NT2/D1 (cell line): ENCODE measurements around the gene KIF2A.

ENCODE experiments used
- DNase-seq: peaks from one replicate; pipeline ENCODE4 v3.0.0-alpha.2; 2011; ENCODE audit warnings: low read depth, low spot score
- H3K27me3 ChIP-seq: 2 replicates; pipeline ENCODE4 v1.6.0; 2011; ENCODE audit warnings: mild to moderate bottlenecking; ENCODE audit not compliant: insufficient read length, insufficient read depth
- H3K36me3 ChIP-seq: 2 replicates; pipeline ENCODE4 v1.6.1; 2011; ENCODE audit warnings: mild to moderate bottlenecking, low read length, mixed read lengths; ENCODE audit not compliant: insufficient read depth, insufficient read length
- H3K4me1 ChIP-seq: 2 replicates; pipeline ENCODE4 v1.5.1; 2011; ENCODE audit not compliant: insufficient read depth, insufficient read length
- H3K4me3 ChIP-seq: 2 replicates; pipeline ENCODE4 v1.5.1; 2011; ENCODE audit warnings: low read depth; ENCODE audit not compliant: insufficient read length
- H3K9ac ChIP-seq: 2 replicates; pipeline ENCODE4 v1.6.0; 2011; ENCODE audit warnings: low read depth; ENCODE audit not compliant: insufficient read length
- H3K9me3 ChIP-seq: 2 replicates; pipeline ENCODE4 v1.5.1; 2011; ENCODE audit warnings: mild to moderate bottlenecking, low read length; ENCODE audit not compliant: insufficient read depth
- SUZ12 ChIP-seq: IDR thresholded peaks from 2 replicates; pipeline ENCODE4 v1.6.1; 2011; ENCODE audit not compliant: insufficient read length, insufficient read depth; ENCODE audit errors: extremely low read depth
- YY1 ChIP-seq: IDR thresholded peaks from 2 replicates; pipeline ENCODE4 v1.6.1; 2011; ENCODE audit not compliant: insufficient read length, insufficient read depth
- ZNF274 ChIP-seq: IDR thresholded peaks from 2 replicates; pipeline ENCODE4 v1.6.1; 2011; ENCODE audit warnings: mild to moderate bottlenecking, low read depth, low read length

Gene KIF2A

DNA sequence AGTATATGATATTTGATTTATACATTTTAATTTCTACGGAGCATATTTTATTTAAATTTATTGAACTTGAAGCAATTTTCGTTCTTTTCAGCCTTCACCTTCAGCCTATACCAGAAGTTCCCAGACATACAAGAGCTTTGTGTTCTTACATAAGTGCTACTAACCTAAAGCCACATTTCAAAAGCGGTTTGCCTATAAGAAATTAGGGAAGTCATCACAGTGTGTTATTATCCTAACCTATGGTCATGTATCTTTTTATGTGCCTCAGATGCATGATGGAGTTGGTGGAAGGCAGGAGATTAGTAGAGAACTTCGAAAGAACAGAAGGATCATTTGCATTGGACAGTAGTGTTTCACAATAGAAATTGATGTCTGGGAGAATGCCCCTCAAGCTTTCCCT, 3.1 kb downstream of the KIF2A start:
- Histone ChIP-seq H3K9ac (no peak overlapping the region), H3K4me3 (no peak overlapping the region), H3K4me1 (no peaks in the 10 kb centered on the region), H3K9me3 (no peaks in the 10 kb centered on the region), H3K36me3 (peaks cover 12% of the 10 kb centered on the region), H3K27me3 (no peaks in the 10 kb centered on the region)
- DNase-seq: no peak
- TF ChIP-seq YY1: no peak

DNA sequence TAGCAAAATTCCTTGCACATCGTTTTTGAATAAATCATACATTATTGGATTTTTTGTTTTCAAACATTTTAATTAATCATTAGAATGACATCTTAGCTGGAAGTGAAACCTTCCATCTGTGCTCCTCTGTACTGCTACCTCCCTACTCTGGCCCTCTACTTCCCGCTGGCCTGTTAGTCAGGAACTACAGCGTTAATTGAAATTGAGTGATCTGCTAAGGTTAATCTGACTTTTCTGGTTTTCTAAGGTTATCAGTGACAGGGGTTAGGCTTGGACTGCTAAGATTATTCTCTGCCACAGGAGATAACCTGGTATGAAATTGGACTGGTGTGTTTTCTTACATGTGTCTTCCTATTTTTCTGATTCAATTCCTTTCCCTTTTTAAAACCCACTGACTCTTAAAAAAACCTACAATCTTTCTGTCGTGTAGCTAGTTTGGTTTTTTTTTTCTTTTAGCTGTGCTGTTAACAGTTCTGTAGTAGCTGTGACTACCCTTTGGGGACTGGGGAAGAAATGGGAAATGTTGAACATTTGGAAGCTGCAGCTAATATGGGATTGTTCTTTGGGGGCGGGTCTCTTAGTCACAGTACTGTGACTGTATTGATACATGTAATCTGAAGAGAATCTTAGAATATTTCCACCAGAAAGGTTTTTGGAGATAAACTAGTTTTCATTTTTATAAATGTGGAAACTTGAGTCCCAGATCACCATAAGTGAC, 4.6 kb downstream of the KIF2A start:
- Histone ChIP-seq H3K9ac (no peak overlapping the region), H3K4me3 (no peak overlapping the region), H3K27me3 (no peaks in the 10 kb centered on the region), H3K9me3 (no peaks in the 10 kb centered on the region), H3K4me1 (no peaks in the 10 kb centered on the region), H3K36me3 (peaks cover 12% of the 10 kb centered on the region)
- TF ChIP-seq SUZ12: no peak
- no peak for TF ChIP-seq YY1
- no peak for TF ChIP-seq ZNF274
- DNase-seq: no peak

DNA sequence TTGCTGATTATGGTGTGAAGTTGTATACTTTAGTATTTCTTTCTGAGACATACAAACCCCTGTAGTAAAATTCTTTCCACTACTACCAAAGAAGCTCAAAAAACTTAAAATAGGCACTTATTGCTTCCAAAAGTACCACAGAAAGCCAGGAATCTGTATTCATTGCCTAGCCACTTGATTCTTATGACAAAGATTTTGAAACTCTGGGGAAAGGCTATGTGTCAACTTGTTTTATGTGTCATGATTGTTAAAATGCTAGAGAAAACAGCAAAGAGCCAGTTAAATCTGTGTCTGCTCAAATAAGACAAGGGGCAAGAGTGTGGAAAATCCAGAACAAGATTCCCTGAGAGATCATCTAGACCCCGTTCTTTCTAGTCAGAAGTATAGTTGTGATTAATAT, 6.0 kb downstream of the KIF2A start:
- no peak overlapping the region for H3K4me3 ChIP-seq
- no peaks in the 10 kb centered on the region for H3K27me3 ChIP-seq
- no peaks in the 10 kb centered on the region for H3K4me1 ChIP-seq
- peaks cover 12% of the 10 kb centered on the region for H3K36me3 ChIP-seq
- H3K9me3 ChIP-seq: no peaks in the 10 kb centered on the region
- TF ChIP-seq ZNF274: no peak
- no peak for TF ChIP-seq YY1
- TF ChIP-seq SUZ12: no peak
- H3K9ac ChIP-seq: no peak overlapping the region
- no peak for DNase-seq

- Histone ChIP-seq H3K9me3 (no peaks in the 10 kb centered on the region), H3K27me3 (no peaks in the 10 kb centered on the region), H3K4me3 (no peak overlapping the region), H3K9ac (no peak overlapping the region), H3K36me3 (peaks cover 12% of the 10 kb centered on the region), H3K4me1 (no peaks in the 10 kb centered on the region)
- no peak for DNase-seq
- TF ChIP-seq YY1 (no peak), ZNF274 (no peak), SUZ12 (no peak)
These were observed 6.7 kb downstream of the KIF2A start for GRCh38 chr5:62312674-62313073.

GRCh38 chr5:62314213-62314830, 8.3 kb downstream of the KIF2A start:
- Histone ChIP-seq H3K36me3 (peaks cover 8% of the 10 kb centered on the region), H3K4me1 (no peaks in the 10 kb centered on the region), H3K27me3 (no peaks in the 10 kb centered on the region), H3K9me3 (no peaks in the 10 kb centered on the region), H3K4me3 (no peak overlapping the region), H3K9ac (no peak overlapping the region)
- no peak for DNase-seq
- TF ChIP-seq ZNF274 (no peak), YY1 (no peak), SUZ12 (no peak)

DNA sequence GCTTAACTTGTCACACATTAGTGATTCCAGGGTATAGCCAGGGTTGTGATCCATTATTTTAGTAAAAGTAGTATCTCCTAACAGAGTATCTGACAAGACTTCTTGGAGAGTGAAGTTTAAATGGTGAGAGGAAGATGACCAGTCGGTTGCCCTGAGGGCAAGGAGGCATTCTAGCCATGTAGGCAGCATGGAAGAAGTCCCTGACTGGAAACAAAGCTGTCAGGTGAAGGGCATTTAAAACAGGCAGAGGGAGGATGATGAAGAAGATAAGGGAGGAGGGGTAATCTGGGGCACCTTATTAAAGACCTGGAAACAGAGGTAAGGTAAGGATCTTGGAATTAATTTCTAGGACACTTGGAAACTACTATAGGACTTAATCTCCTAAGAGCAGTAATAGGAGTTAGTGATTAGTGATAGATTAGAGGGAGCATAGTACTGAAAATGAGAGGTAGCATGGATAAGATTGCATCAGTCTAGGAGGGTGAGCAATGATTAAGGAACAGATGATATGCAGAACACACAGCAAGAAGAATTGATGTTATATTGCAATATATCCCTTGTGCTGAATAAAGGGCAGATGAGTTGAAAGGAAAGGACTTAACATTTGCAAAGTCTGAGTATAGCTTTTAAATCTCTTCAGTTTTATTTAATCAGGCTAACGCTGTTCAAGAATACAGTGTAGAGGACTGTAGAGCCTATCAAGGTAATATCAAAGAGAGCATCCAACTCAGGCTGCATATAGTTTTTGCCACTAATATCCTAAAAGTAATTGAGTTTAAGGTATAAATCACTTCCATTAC, 9.6 kb downstream of the KIF2A start:
- peaks cover 4% of the 10 kb centered on the region for H3K36me3 ChIP-seq
- H3K9me3 ChIP-seq: no peaks in the 10 kb centered on the region
- no peak overlapping the region for H3K4me3 ChIP-seq
- H3K9ac ChIP-seq: no peak overlapping the region
- DNase-seq: no peak
- H3K4me1 ChIP-seq: no peaks in the 10 kb centered on the region
- H3K27me3 ChIP-seq: no peaks in the 10 kb centered on the region
- TF ChIP-seq ZNF274 (no peak), SUZ12 (no peak), YY1 (no peak)

GRCh38 chr5:62316176-62316502, 10.1 kb downstream of the KIF2A start:
- Histone ChIP-seq H3K4me3 (no peak overlapping the region), H3K9ac (no peak overlapping the region), H3K4me1 (no peaks in the 10 kb centered on the region), H3K36me3 (peaks cover 4% of the 10 kb centered on the region), H3K27me3 (no peaks in the 10 kb centered on the region), H3K9me3 (no peaks in the 10 kb centered on the region)
- TF ChIP-seq SUZ12: no peak
- no peak for TF ChIP-seq ZNF274
- no peak for DNase-seq
